Measurements from ENCODE around the gene GFI1B.
"Not testable (repeated sequence)": the region's sequence is repeated elsewhere in the genome, so short reads cannot be mapped to it uniquely, and the experiment has no call there.

GFI1B gene

GRCh38 chr9:132993511-132993939, 15.0 kb downstream of the GFI1B start:
- no peak for DNase-seq

GRCh38 chr9:132994410-132995120, 16.1 kb downstream of the GFI1B start:
- no peak for DNase-seq

DNA sequence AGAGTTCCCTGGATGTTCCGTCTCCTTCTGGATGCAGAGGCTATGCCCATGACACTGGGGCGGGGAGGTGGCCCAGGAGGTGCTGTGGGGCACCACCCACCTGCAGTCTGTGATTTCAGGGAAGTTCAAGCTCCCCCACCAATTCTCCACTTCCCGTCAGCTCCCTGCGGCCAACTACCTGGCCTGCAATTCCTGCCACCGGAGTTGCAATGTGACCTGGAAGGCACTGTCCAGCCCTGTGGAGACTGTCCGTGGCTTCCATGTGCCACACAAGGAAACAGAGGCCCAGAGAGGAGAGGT, 16.6 kb downstream of the GFI1B start:
- no peak for DNase-seq

DNA sequence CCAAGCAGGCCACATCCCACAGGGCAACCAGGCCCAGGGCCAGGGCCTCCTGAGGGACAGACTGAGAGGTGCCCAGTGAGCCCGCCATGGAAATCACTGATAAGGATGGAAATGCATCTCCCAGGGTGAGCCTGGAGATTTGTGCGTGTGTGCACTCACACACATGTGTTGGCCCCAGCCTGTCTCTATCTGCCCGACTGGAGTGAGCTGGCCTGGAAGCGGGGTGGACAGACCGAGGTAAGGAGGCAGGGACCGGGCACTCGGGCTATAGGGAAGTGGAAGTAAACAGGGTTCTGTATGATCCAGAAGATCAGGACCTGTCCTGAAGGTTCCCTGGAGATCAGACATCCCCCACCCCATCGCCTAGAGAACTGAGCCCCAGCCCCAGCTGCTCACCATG, 17.4 kb downstream of the GFI1B start:
- DNase-seq = no peak

GRCh38 chr9:132996526-132996925, 18.0 kb downstream of the GFI1B start:
- DNase-seq = no peak

DNA sequence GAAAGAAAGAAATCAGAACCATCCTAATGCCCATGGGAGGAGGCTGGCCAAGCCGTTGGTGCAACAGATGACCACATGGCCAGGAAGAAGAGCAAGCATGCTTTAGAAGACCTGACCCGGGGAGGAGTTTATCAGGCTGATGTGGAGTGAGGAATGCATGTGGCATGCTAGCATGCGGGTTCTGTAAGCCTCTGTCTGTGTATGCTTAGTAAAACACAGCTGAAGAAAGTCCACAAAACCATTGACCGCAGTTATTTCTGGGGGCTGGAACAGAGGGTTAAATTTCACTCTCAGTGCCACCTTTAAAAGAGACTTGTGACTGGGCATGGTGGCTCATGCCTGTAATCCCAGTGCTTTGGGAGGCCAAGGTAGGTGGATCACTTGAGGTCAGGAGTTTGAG, 19.1 kb downstream of the GFI1B start:
- no peak for DNase-seq

DNA sequence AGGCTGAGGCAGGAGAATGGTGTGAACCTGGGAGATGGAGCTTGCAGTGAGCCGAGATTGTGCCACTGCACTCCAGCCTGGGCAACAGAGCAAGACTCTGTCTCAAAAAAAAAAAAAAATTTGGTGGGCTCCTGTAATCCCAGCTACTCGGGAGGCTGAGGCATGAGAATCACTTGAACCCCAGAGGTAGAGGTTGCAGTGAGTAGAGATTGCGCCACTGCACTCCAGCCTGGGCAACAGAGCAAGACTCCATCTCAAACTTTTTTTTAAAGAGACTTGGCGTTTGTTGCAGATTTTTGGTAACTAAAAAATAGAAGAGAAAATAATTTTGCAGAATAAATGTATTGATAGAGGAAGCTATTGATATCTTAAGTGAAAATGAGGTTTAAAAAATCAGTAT, 19.7 kb downstream of the GFI1B start:
- DNase-seq = not testable (repeated sequence)

GRCh38 chr9:132998831-132999635, 20.5 kb downstream of the GFI1B start:
- DNase-seq = no peak

DNA sequence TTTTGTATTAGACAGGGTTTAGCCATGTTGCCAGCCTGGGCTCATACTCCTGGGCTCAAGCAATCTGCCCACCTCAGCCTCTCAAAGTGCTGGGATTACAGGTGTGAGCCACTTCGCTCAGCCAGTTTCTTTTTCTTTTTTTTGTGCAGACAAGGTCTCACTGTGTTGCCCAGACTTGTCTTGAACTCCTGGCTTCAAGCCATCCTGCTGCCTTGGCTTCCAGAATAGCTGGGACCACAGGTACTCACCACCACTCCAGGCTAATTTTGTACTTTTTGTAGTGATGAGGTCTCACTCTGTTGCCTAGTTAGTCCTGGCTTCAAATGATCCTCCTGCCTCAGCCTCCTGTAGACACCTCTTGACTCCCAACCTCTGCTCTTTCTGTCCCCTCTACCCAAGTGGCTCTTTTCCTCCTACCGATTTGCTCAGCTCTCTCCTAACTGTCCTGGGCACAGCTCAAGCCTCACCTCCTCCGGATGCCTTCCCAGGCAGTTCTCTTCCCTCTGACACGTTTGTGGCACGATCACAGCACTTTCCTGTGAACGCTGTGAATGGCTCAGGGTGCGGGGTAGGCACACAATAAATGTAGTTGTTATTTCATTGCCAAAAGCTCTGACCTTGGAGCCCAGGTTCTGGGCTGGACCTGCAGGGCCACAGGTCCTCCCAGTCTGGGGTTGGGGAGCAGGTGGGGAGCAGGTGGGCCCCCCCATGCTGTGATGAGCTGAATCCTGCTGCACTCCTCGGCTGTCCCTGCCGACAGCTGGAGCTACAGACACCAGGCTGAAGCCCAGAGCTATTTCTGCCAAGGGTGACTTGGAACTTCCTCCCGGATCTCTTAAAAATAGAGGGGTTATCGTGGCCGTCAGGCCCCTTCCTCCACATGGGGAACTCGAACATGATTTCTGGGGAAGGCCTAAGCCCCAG, 23.9 kb downstream of the GFI1B start:
- DNase-seq = no peak

DNA sequence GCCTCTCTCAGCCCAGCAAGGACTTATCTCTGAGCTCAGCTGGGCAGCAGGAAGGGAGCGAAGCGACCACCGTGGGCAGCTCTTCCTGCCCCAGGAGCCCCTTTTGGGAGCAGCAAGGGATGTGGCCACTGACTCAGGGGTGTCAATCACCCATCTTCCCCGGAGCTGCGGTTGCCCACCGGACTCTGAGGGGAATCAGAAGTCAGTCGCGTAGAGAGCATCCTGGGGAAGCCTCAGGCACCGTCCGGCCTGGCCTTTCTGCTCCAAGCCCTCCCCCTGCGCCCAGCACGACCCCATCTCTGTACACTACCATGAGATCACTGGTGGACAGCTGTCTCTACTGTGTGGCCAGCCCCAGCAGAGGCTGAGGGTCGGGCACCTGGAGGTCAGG, 24.6 kb downstream of the GFI1B start:
- no peak for DNase-seq

DNA sequence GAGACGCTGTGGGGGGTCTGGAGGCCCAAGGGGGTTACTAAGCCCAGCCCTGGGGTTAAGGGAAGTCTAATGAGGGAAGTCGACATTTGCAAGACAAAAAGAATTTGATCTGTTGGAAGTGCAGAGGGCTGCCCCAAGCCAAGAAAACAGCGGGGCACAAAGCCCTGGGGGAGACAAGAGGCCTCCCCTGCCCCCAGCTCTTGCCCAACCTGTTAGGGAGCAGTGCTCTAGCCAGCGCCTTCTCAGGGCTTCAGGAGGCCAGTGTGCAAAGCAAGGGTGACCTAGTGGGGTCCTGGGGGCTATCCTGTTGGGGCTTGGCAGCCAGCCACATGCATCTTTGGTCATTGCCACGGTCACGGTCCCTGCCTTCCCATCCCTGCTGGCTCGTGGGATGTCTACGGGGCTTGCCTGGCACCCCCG, 25.2 kb downstream of the GFI1B start:
- no peak for DNase-seq

DNA sequence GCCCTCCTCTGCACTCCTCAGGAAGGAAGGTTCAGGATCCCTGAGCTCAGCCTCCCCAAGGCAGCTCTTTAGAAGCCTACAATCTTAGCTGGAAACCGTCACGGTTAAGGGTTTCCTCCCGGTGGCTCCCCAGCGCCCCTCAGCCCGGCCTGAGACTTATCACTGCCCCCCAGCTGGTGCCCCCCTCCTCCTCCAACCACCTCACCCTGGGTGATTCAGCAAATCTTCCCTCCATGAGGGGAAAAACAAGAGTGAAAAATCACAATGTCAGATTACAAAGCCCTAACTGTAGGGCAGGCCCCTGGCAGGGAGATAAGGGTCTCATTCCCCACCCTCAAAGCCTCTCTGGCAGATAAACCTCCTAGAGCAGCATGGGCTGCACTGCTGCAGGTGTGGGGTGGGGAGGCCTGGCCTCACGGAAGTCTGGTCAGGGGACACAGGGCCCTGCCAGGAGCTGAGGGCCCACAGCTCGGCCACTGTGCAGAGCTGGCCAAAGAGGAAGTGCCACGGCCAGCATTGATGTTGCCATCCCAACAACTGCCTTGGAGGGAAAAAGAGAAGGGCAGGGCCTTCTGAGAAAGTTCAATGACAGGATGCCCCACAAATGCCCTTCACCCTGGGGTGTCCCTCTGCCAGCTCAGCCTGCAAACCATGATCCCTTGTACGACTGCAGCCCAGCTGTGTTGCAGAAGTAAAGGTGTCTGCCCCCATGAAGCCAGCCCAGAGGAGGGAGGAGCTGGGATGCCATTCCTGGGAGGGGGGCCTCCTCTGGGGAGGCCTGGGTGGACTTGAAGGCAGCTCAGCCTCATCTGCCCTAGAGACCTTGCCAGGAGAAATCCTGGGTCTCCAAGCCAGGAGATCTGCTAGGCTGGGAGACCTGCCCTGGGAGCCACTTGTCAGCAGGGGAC, 25.9 kb downstream of the GFI1B start:
- no peak for DNase-seq

GRCh38 chr9:133004999-133005760, 26.7 kb downstream of the GFI1B start:
- no peak for DNase-seq

- no peak for DNase-seq
These were observed 27.5 kb downstream of the GFI1B start for GRCh38 chr9:133005957-133006356.

DNA sequence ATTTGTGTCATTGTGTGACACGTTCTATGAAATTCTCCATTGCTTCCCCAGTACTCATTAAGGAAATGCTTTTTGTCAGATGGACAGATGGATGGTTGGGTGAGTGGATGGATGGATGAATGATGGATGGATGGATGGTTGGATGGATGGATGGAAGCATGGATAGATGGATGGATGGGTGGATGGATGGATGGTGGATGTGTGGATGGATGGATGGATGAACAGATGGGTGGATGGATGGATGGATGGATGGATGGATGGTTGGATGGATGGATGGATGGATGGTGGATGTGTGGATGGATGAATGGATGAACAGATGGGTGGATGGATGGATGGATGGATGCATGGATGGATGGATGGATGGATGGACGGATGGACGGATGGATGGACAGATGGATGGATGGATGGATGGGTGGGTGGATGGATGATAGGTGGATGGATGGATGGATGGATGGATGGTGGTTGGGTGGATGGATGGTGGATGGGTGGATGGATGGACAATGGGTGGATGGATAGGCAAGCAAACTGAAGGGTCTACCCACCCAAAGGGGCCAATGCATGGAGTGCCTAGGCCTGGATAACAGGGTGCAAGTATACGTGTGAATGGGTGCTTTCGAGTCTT, 28.3 kb downstream of the GFI1B start:
- no peak for DNase-seq

DNA sequence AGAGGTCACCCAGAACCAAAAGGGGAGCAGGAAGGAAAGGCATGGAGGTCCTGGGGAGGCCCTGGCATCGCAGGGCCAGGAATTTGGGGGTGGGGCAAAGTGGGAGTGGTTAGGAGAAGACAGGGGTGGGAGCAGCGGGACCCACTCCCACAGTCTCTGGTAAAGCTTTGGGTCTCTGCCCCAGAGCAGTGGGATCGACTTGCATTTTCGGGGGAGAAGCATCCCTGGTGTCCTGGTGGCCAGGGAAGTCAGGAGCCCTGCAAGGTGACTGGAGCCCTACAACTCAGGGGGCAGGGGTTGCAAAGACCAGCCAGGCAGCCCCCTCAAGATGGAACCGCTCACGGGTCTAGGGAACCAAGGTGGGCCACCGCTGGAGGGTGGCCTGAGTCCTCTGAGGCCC, 29.9 kb downstream of the GFI1B start:
- no peak for DNase-seq

GRCh38 chr9:133008824-133009223, 30.3 kb downstream of the GFI1B start:
- no peak for DNase-seq

DNA sequence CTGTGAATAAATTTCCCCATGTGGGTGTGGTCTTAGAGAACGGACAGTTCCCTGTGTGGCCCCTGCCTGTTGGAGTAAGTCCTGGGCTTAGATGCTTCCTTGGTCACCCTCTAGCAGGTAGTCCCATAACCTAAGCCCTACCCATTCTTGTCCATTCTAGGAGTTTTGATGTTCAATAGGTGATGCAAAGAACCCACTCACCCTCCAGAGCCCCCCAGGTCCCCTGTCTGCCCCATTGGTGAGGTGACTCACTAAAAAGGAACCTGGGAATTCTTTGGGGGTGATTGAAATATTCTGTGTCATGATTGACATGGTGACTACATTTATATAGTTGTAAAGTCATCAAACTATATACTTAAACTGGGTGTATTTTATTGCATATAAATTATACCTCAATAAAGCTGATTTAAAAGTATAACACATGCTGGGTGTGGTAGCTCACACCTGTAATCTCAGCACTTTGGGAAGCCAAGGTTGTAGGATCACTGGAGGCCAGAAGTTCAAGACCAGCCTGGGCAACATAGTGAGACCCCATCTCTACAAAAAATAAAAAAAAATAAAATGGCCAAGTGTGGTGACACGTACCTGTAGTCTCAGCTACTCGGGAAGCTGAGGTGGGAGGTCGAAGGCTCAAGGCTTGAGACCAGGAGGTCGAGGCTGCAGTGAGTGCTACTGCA, 31.6 kb downstream of the GFI1B start:
- no peak for DNase-seq

DNA sequence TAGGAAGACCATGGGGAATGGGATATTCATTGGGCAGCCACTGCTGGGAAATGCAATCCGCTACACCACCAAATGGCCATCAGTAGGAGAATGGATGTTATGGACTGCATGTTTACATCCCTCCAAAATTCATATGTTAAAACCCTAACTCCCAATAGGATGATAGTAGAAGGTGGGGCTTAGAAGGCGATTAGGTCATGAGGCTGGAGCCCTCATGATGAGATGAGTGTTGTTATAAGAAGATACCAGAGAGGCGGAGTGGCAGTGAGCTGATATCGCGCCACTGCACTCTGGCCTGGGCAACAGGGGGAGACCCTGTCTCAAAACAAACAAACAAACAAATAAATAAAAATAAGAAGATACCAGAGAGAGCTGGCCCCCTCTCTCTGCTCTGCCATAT, 36.2 kb downstream of the GFI1B start:
- no peak for DNase-seq

DNA sequence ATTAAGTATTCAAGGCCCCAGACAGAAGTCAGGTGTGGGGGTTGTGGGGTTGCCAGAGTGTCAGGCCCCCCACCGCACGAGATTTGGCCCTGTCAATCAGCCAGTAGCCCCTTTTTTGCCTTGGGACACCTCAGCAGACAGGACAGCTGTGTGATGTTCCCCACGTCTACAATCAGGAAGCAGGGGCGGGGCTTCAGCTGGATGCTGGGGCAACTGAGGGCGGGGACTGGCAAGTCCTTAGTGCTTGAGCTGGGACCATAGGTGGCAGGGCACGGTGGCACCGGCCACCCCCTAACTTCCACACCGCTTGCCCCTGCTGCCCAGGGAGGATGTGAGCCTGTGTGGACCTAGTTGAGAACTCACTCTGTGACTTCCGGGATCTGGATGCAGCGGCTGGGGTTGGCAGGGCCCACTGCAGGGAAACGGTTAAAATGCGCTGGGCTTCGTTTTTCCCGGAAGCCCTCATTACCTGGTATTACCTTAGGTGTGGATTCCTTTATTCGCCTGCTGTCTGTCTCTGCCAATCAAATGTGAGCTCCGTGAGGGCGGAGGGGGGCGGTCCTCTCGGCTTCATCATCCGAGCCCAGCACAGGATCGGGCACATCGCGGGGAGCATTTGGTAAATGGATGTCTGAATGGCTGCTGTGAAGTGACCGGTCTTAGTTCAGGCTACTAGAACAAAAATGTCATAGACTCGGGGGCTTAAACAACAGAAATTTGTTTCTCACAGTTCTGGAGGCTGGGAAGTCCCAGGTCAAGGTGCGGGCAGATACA, 44.8 kb downstream of the GFI1B start:
- no peak for DNase-seq
